Measurements from ENCODE around the gene TUBG1.

The TUBG1 gene

DNA sequence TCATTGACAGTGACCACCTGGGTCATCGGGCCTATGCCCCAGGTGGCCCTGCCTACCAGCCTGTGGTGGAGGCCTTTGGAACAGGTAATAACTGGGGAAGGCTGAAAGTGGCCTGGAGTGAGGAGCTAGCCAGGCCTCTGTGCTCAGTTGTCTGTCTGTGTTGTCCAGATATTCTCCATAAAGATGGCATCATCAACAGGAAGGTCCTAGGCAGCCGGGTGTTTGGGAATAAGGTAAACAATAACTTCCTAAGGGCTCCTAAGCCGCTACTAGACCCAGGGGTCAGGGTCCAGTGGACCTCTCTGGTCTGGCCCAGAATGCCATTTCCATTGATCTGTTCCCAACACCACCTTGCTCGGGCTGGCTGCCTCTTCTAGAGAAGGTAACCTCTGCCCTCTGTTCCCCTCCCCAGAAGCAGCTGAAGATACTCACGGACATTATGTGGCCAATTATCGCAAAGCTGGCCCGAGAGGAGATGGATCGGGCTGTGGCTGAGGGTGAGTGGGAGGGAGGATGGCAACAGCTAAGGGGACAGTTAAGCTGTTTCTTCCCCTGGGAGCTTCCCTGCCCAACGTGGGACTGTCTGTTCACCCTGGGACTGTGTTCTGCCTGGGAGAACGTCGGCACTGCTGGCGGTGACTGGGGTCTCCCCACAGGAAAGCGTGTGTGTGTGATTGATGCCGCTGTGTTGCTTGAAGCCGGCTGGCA lies 44.5 kb upstream of the TUBG1 start:
- peaks cover 19% of the 10 kb centered on the region for H3K4me1 ChIP-seq (ENCODE audit: insufficient read depth, insufficient read length)
- no peak overlapping the region for H3K9ac ChIP-seq (ENCODE audit: insufficient read length, low read depth)
- DNase-seq (ENCODE audit: low read depth, low spot score): no peak
- H3K36me3 ChIP-seq (ENCODE audit: insufficient read depth, insufficient read length, low read length): peaks cover 65% of the 10 kb centered on the region
- H3K27me3 ChIP-seq (ENCODE audit: insufficient read depth, insufficient read length): no peaks in the 10 kb centered on the region
- TF ChIP-seq YY1 (IDR thresholded peaks at IDR 0.05; ENCODE audit: insufficient read depth, insufficient read length): no peak
- TF ChIP-seq SUZ12 (IDR thresholded peaks at IDR 0.05; ENCODE audit: extremely low read depth, insufficient read depth, insufficient read length): no peak
- no peak for TF ChIP-seq ZNF274 (IDR thresholded peaks at IDR 0.05; ENCODE audit: low read depth, low read length)
- no peak overlapping the region for H3K4me3 ChIP-seq (ENCODE audit: insufficient read length, low read depth)
- H3K9me3 ChIP-seq (ENCODE audit: insufficient read depth, low read length): no peaks in the 10 kb centered on the region

DNA sequence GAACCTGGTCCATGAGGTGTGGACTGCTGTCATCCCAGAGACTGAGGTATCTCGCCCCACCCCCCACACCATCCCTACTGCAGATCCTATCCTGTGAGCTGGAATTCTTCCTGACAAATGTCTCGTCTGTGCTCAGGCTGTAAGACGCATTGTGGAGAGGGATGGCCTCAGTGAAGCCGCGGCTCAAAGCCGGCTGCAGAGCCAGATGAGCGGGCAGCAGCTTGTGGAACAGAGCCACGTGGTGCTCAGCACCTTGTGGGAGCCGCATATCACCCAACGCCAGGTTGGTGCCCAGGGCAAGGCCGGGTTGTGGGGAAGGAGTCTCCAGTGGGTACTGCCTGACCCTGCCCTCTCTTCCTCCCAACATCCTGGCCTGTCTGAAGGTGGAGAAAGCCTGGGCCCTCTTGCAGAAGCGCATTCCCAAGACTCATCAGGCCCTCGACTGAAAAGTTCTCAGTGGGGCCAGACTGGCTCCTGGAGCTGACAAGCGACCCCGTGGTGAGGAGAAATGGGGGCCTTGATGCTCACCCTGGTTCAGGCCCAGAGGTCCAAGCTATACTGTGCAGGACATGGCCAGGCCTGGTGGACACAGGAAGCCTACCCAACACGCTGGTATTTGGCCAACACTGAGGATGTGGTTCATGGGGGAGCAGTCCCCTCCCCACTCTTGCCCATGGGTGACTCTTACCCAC lies 43.8 kb upstream of the TUBG1 start:
- H3K9ac ChIP-seq (ENCODE audit: insufficient read length, low read depth): peak overlapping the region; percentile 88
- no peak for TF ChIP-seq SUZ12 (IDR thresholded peaks at IDR 0.05; ENCODE audit: extremely low read depth, insufficient read depth, insufficient read length)
- peaks cover 19% of the 10 kb centered on the region for H3K4me1 ChIP-seq (ENCODE audit: insufficient read depth, insufficient read length)
- DNase-seq (ENCODE audit: low read depth, low spot score): no peak
- H3K9me3 ChIP-seq (ENCODE audit: insufficient read depth, low read length): no peaks in the 10 kb centered on the region
- peaks cover 72% of the 10 kb centered on the region for H3K36me3 ChIP-seq (ENCODE audit: insufficient read depth, insufficient read length, low read length)
- H3K4me3 ChIP-seq (ENCODE audit: insufficient read length, low read depth): no peak overlapping the region
- no peaks in the 10 kb centered on the region for H3K27me3 ChIP-seq (ENCODE audit: insufficient read depth, insufficient read length)

GRCh38 chr17:42566215-42566882 lies 43.1 kb upstream of the TUBG1 start:
- Histone ChIP-seq H3K36me3 (ENCODE audit: insufficient read depth, insufficient read length, low read length) (peaks cover 78% of the 10 kb centered on the region), H3K9ac (ENCODE audit: insufficient read length, low read depth) (peak overlapping the region; percentile 88), H3K4me1 (ENCODE audit: insufficient read depth, insufficient read length) (peaks cover 19% of the 10 kb centered on the region), H3K27me3 (ENCODE audit: insufficient read depth, insufficient read length) (no peaks in the 10 kb centered on the region), H3K9me3 (ENCODE audit: insufficient read depth, low read length) (no peaks in the 10 kb centered on the region), H3K4me3 (ENCODE audit: insufficient read length, low read depth) (peak overlapping the region; percentile 91)
- no peak for DNase-seq (ENCODE audit: low read depth, low spot score)
- TF ChIP-seq YY1 (IDR thresholded peaks at IDR 0.05; ENCODE audit: insufficient read depth, insufficient read length): peak; percentile 28
- TF ChIP-seq ZNF274 (IDR thresholded peaks at IDR 0.05; ENCODE audit: low read depth, low read length): no peak

- DNase-seq (ENCODE audit: low read depth, low spot score): peak; percentile 68
- TF ChIP-seq YY1 (IDR thresholded peaks at IDR 0.05; ENCODE audit: insufficient read depth, insufficient read length): no peak
- TF ChIP-seq SUZ12 (IDR thresholded peaks at IDR 0.05; ENCODE audit: extremely low read depth, insufficient read depth, insufficient read length): no peak
- no peak for TF ChIP-seq ZNF274 (IDR thresholded peaks at IDR 0.05; ENCODE audit: low read depth, low read length)
- H3K9ac ChIP-seq (ENCODE audit: insufficient read length, low read depth): peak within 1 kb of the TSS; percentile 88
- no peaks in the 10 kb centered on the region for H3K27me3 ChIP-seq (ENCODE audit: insufficient read depth, insufficient read length)
- peaks cover 85% of the 10 kb centered on the region for H3K36me3 ChIP-seq (ENCODE audit: insufficient read depth, insufficient read length, low read length)
- peaks cover 19% of the 10 kb centered on the region for H3K4me1 ChIP-seq (ENCODE audit: insufficient read depth, insufficient read length)
- peak within 1 kb of the TSS; percentile 91 for H3K4me3 ChIP-seq (ENCODE audit: insufficient read length, low read depth)
- no peaks in the 10 kb centered on the region for H3K9me3 ChIP-seq (ENCODE audit: insufficient read depth, low read length)
Measured at GRCh38 chr17:42566883-42567573, 42.5 kb upstream of the TUBG1 start, which contains the start of gene MLX. TSS of gene MLX (plus strand) at chr17:42567100. CDS start at chr17:42567125, 25 bp downstream.

DNA sequence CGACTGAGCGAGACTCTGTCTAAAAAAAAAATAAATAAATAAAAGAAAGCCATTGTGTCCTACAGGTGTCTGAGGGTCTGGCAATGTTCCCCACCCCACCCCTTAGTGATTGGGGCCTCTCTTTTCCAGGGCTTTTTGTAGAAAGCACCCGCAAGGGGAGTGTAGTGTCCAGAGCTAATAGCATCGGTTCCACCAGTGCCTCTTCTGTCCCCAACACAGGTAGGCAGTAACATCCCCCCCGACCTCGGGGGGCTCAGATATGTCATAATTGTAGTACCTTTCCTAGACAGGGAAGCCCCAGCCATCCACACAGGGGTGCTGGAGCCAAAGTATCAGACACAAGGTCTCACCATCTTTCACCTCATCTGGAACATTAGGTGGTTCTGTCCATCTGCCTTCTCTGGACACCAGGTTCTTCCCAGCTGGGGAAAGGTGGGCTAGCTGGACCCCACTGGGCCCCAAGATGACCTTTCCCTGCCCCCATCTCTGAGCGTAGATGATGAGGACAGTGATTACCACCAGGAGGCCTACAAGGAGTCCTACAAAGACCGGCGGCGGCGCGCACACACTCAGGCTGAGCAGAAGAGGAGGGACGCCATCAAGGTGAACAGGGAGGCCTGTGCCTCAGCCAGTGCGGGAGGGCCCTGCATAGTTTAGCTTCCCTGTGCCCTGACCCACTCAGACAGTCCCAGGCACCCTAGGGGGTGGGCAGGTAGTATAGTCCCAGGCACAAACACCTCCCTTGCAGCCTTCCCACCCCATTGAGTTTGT lies 41.0 kb upstream of the TUBG1 start:
- peaks cover 14% of the 10 kb centered on the region for H3K4me1 ChIP-seq (ENCODE audit: insufficient read depth, insufficient read length)
- H3K36me3 ChIP-seq (ENCODE audit: insufficient read depth, insufficient read length, low read length): peaks cover 91% of the 10 kb centered on the region
- TF ChIP-seq SUZ12 (IDR thresholded peaks at IDR 0.05; ENCODE audit: extremely low read depth, insufficient read depth, insufficient read length) (no peak), ZNF274 (IDR thresholded peaks at IDR 0.05; ENCODE audit: low read depth, low read length) (no peak), YY1 (IDR thresholded peaks at IDR 0.05; ENCODE audit: insufficient read depth, insufficient read length) (no peak)
- H3K9ac ChIP-seq (ENCODE audit: insufficient read length, low read depth): no peak overlapping the region
- H3K9me3 ChIP-seq (ENCODE audit: insufficient read depth, low read length): no peaks in the 10 kb centered on the region
- H3K4me3 ChIP-seq (ENCODE audit: insufficient read length, low read depth): no peak overlapping the region
- no peaks in the 10 kb centered on the region for H3K27me3 ChIP-seq (ENCODE audit: insufficient read depth, insufficient read length)
- DNase-seq (ENCODE audit: low read depth, low spot score): no peak

DNA sequence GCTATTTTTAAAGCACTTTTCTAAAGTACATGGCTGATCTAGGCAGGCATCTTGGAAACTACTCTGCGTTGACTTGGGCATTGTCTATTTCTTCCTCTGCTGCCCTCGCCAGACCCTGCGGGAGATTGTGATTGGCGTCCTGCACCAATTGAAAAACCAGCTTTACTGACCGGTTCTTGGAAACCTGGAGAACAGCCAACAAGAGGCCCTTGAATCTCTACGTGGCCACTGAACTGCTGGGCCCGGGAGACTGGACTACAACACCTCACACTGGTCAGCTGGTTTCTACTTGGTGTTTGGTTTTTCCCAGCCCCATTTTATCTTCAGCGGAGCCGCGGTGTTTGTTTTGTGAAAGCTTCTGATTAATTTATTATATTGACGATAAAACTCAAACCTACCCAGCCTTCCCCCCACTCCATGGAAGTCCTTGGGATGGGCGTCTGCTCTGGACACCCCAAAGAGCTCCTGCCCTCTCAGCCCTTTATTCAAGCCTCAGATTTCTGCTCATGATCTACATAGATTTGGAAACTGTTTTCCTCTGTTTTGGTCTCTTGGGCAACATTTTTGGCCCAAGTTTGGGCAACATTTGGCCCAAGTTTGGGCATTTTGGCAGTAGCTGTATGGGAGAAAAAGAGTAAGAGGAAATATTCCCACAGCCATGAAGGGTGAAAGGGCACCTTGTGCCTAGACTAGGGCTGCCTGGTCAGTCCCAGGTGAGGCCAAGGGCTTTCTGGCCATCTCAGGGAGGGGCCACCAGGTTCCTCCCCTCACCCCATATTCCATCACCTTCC lies 37.9 kb upstream of the TUBG1 start:
- no peaks in the 10 kb centered on the region for H3K27me3 ChIP-seq (ENCODE audit: insufficient read depth, insufficient read length)
- DNase-seq (ENCODE audit: low read depth, low spot score): no peak
- TF ChIP-seq SUZ12 (IDR thresholded peaks at IDR 0.05; ENCODE audit: extremely low read depth, insufficient read depth, insufficient read length) (no peak), YY1 (IDR thresholded peaks at IDR 0.05; ENCODE audit: insufficient read depth, insufficient read length) (no peak), ZNF274 (IDR thresholded peaks at IDR 0.05; ENCODE audit: low read depth, low read length) (no peak)
- no peak overlapping the region for H3K4me3 ChIP-seq (ENCODE audit: insufficient read length, low read depth)
- no peaks in the 10 kb centered on the region for H3K9me3 ChIP-seq (ENCODE audit: insufficient read depth, low read length)
- no peak overlapping the region for H3K9ac ChIP-seq (ENCODE audit: insufficient read length, low read depth)
- H3K4me1 ChIP-seq (ENCODE audit: insufficient read depth, insufficient read length): peaks cover 3% of the 10 kb centered on the region
- peaks cover 90% of the 10 kb centered on the region for H3K36me3 ChIP-seq (ENCODE audit: insufficient read depth, insufficient read length, low read length)
